GM12878 (cell line): Measurements from ENCODE around the gene FBXW7. TPM values are rescaled to one million over a fixed set of nuclear protein-coding genes. Genes with fewer than 3 reads are reported as not detected.
"Not testable (repeated sequence)": the region's sequence is repeated elsewhere in the genome, so short reads cannot be mapped to it uniquely, and the experiment has no call there.

Experiments
- ATAC-seq: fragments of 200-7000 bp; cut with Tn5 transposase; 3 replicates; pipeline ENCODE4 v1.9.1; 2020; ENCODE audit warnings: mild to moderate bottlenecking, moderate library complexity
- BruUV-seq: library from RNA; stranded (reverse); fragments of 400-500 nt; replicated peaks from 2 replicates; lab custom pipeline; 2021; lab: Mats Ljungman, UMichigan
- CTCF ChIA-PET: fragments of 300-600 bp; sonication (Branson Sonifier 250); formaldehyde crosslinking; extraction: SDS; loops from one replicate; lab custom pipeline; 2021; ENCODE audit warnings: inconsistent platforms; lab: Yijun Ruan, JAX
- POLR2A ChIA-PET: fragments of 350-600 bp; formaldehyde crosslinking; extraction: SDS; loops from one replicate; lab custom pipeline; 2021; ENCODE audit warnings: inconsistent platforms; lab: Charles Lee
- RAD21 ChIA-PET: fragments of 300-600 bp; sonication (Branson Sonifier 250); formaldehyde crosslinking; loops from one replicate; lab custom pipeline; 2023; ENCODE audit warnings: antibody characterized with exemption; ENCODE audit not compliant: unreplicated experiment; lab: Charles Lee
- SMC1A ChIA-PET: fragments of 300-600 bp; sonication (Branson Sonifier 250); formaldehyde crosslinking; loops from one replicate; lab custom pipeline; 2023; ENCODE audit not compliant: unreplicated experiment, uncharacterized antibody; lab: Charles Lee
- DNase-seq: peaks from one replicate; pipeline ENCODE4 v3.0.0-alpha.2; 2011; ENCODE audit warnings: low read depth, low spot score
- FAIRE-seq: peaks from 3 replicates; lab custom pipeline; 2011; peaks lifted over from hg19 to GRCh38; lab: Jason Lieb, UNC
- H2AFZ ChIP-seq: 2 replicates; pipeline ENCODE4 v1.6.0; 2011; ENCODE audit warnings: low read depth, low read length, control low read depth; ENCODE audit not compliant: control insufficient read depth
- H3K27ac ChIP-seq: 2 replicates; pipeline ENCODE4 v1.5.1; 2011; ENCODE audit warnings: control low read depth; ENCODE audit not compliant: control insufficient read depth, insufficient read depth
- H3K27me3 ChIP-seq, 2 experiments: replicated peaks in 1 of 2; 2 replicates each; pipeline versions ENCODE4 v1.6.0 to v1.6.1; 2011; ENCODE audit warnings: low read length in 1 of 2; ENCODE audit not compliant: control insufficient read depth in 2 of 2, insufficient read depth in 2 of 2
- H3K36me3 ChIP-seq, 2 experiments: 2 replicates each; pipeline ENCODE4 v1.5.1; 2011; ENCODE audit warnings: low read length in 1 of 2; ENCODE audit not compliant: control insufficient read depth in 2 of 2, insufficient read depth in 2 of 2
- H3K4me1 ChIP-seq: 2 replicates; pipeline ENCODE4 v1.6.1; 2011; ENCODE audit warnings: mild to moderate bottlenecking, low read length, moderate library complexity, mixed read lengths; ENCODE audit not compliant: control insufficient read depth, insufficient read depth
- H3K4me2 ChIP-seq: 2 replicates; pipeline ENCODE4 v1.6.0; 2011; ENCODE audit warnings: control low read depth; ENCODE audit not compliant: control insufficient read depth, insufficient read depth
- H3K4me3 ChIP-seq: fragments of 200-600 bp; sonication (generic); 2 replicates; pipeline ENCODE4 v1.5.1; 2016
- H3K79me2 ChIP-seq: 2 replicates; pipeline ENCODE4 v1.6.0; 2011; ENCODE audit warnings: low read length; ENCODE audit not compliant: control insufficient read depth, insufficient read depth
- H3K9ac ChIP-seq: 2 replicates; pipeline ENCODE4 v1.8.0; 2011; ENCODE audit warnings: low read length, control low read depth, mixed read lengths; ENCODE audit not compliant: control insufficient read depth, insufficient read depth
- H3K9me3 ChIP-seq: replicated peaks from 3 replicates; pipeline ENCODE4 v1.5.1; 2011; ENCODE audit warnings: mild to moderate bottlenecking, low read length; ENCODE audit not compliant: control insufficient read depth, insufficient read depth
- H4K20me1 ChIP-seq: 2 replicates; pipeline ENCODE4 v1.6.0; 2011; ENCODE audit not compliant: control insufficient read depth, insufficient read depth
- HSF1 ChIP-seq: fragments of 150-350 bp; IDR thresholded peaks from 2 replicates; pipeline ENCODE4 v1.6.1; 2014; ENCODE audit warnings: mild to moderate bottlenecking, low read depth, low read length
- MEF2A ChIP-seq: IDR thresholded peaks from 2 replicates; pipeline ENCODE4 v1.6.1; 2011; ENCODE audit warnings: low read depth, mild to moderate bottlenecking, low read length, moderate library complexity; ENCODE audit not compliant: insufficient read depth
- NFIC ChIP-seq: IDR thresholded peaks from 2 replicates; pipeline ENCODE4 v1.6.1; 2012; ENCODE audit warnings: low read depth, mild to moderate bottlenecking, inconsistent platforms, low read length, moderate library complexity
- NKRF ChIP-seq: fragments of 450-650 bp; conservative IDR thresholded peaks from 2 replicates; pipeline ENCODE4 v1.6.1; 2017; ENCODE audit warnings: mild to moderate bottlenecking, moderate library complexity
- PBX3 ChIP-seq: IDR thresholded peaks from 2 replicates; pipeline ENCODE4 v1.6.1; 2011; ENCODE audit warnings: mild to moderate bottlenecking, low read depth, low read length, moderate library complexity; ENCODE audit not compliant: insufficient replicate concordance
- RUNX3 ChIP-seq: IDR thresholded peaks from 2 replicates; pipeline ENCODE4 v1.6.1; 2012; ENCODE audit warnings: low read length, inconsistent platforms
- USF2 ChIP-seq: IDR thresholded peaks from 2 replicates; pipeline ENCODE4 v1.6.1; 2011; ENCODE audit warnings: low read depth, low read length, improper control_type of control experiment, borderline replicate concordance
- ZNF687 ChIP-seq: fragments of 450-650 bp; IDR thresholded peaks from 2 replicates; pipeline ENCODE4 v1.6.1; 2017; ENCODE audit warnings: mild to moderate bottlenecking, moderate library complexity
- WGBS: methylation state at CpG from one replicate; pipeline ENCODE4 v1.1.6; 2016; ENCODE audit warnings: low lambda C conversion rate; ENCODE audit not compliant: insufficient replicate concordance, insufficient coverage; ENCODE audit errors: missing lambda C conversion rate; 5-methylcytosine and 5-hydroxymethylcytosine counted together
- in situ Hi-C: fragments of 300-500 bp; cut with MboI; formaldehyde crosslinking; loops from 9 replicates; pipeline ENCODE4 v1.14.3; 2018; ENCODE audit warnings: mixed read lengths
- intact Hi-C: fragments of 100-400 bp; cut with micrococcal nuclease; formaldehyde crosslinking; loops from one replicate; pipeline ENCODE4 v1.14.2; 2022; ENCODE audit not compliant: unreplicated experiment
- polyA plus RNA-seq, 11 experiments: library from polyadenylated mRNA; depleted of rRNA in 4 of 11; unstranded in 6 of 11; stranded (reverse) in 5 of 11; fragments of >200 nt; fragmentation: Nextera tagmentation in 4 of 11; fragmentation: Illumina TruSeq in 1 of 11; extraction: Ambion mirVana in 4 of 11; extraction: Trizol in 1 of 11; gene quantifications; 1 replicate in 1 of 11; 2 replicates in 10 of 11; pipeline versions ENCODE4 v1.2.1 to v1.2.3, GENCODE V29; 2011 to 2016; ENCODE audit warnings: inconsistent platforms in 2 of 11, missing spikeins in 2 of 11, low read depth in 1 of 11
- total RNA-seq, 4 experiments: library from RNA; depleted of rRNA in 3 of 4; stranded (reverse); fragments of >200 nt in 3 of 4; fragmentation: Illumina TruSeq in 1 of 4; extraction: Trizol in 1 of 4; gene quantifications; 2 replicates each; pipeline versions ENCODE4 v1.2.1 to v1.2.3, GENCODE V29; 2013 to 2021

FBXW7 gene
- total and polyA plus RNA-seq, 10 of the 15 experiments (the other 5 are each of a cell fraction or from before 2014, with no cell fraction given) = 35.8 to 118 (median 47.2) TPM

- TF ChIP-seq PBX3 = no peak
- TF ChIP-seq NKRF = no peak
- no peak for TF ChIP-seq HSF1
- no peak for TF ChIP-seq USF2
- TF ChIP-seq, all 136 proteins: peak for 0
Measured at GRCh38 chr4:152554742-152555141, 18.9 kb upstream of the FBXW7 start (continued).

GRCh38 chr4:152550687-152551086, 14.8 kb upstream of the FBXW7 start:
- Histone ChIP-seq H3K27ac (peak overlapping the region; percentile 94), H3K4me3 (peak overlapping the region; percentile 2; the same call in 1 of the 2 replicates), H3K9ac (0 out of 2 replicates have a peak overlapping the region, but pooled peaks have one; percentile 7), H3K4me2 (peak overlapping the region; percentile 83), H3K4me1 (peaks cover 43% of the 10 kb centered on the region)
- CTCF ChIA-PET = interaction anchor here (0.6 to 5.9 kb wide), 7 partner anchors 13 to 90 kb away, joined by 3 to 58 read pairs (median 6); partner anchors contain the start of gene FBXW7
- intact Hi-C loops = loop anchor here (5.0 kb wide), 3 partner anchors 48 to 663 kb away; no protein-coding TSS in a partner anchor
- H3K27me3 ChIP-seq, H3K79me2 ChIP-seq, BruUV-seq, H4K20me1 ChIP-seq, FAIRE-seq, DNase-seq, H3K9me3 ChIP-seq, in situ Hi-C loops, H2AFZ ChIP-seq, H3K36me3 ChIP-seq: not testable (repeated sequence)
- 22% methylated on average over 2 of the region's 2 CpGs for WGBS
- peak; percentile 6 for ATAC-seq
- SMC1A ChIA-PET = interaction anchor here (0.6 to 11.2 kb wide), 10 partner anchors 9 to 126 kb away, joined by 3 to 231 read pairs (median 8); partner anchors contain the start of gene FBXW7
- POLR2A ChIA-PET = interaction anchor here (1.1 to 11.3 kb wide), 4 partner anchors 11 to 22 kb away, joined by 5 to 228 read pairs (median 10); partner anchors contain the start of gene FBXW7
- RAD21 ChIA-PET = interaction anchor here (0.9 to 8.0 kb wide), 11 partner anchors 8 to 148 kb away, joined by 3 to 126 read pairs (median 16); partner anchors contain the start of gene FBXW7
- TF ChIP-seq NFIC (0 out of 2 replicates have a peak, but pooled peaks have one; percentile 17), ZNF687 (peak; percentile 30; the same call in 1 of the 2 replicates), RUNX3 (peak; percentile 23; the same call in 1 of the 2 replicates), MEF2A (0 out of 2 replicates have a peak, but pooled peaks have one; percentile 5)
- TF ChIP-seq, all 136 proteins: peak for 4; not testable (repeated sequence) for 132
